Measurements from ENCODE around the gene RNF149. TPM values are rescaled to one million over a fixed set of nuclear protein-coding genes. Genes with fewer than 3 reads are reported as not detected.

Gene RNF149
- total RNA-seq, 1 experiment from 2014 or later: 96.8 TPM

- H3K27ac Mint-ChIP-seq (ENCODE audit: unreplicated experiment): no peak overlapping the region
- Histone ChIP-seq H3K36me3 (ENCODE audit: control insufficient read depth, insufficient read depth, low read length) (peaks cover 4% of the 10 kb centered on the region), H3K4me3 (ENCODE audit: low read depth, low read length) (no peak overlapping the region), H3K9me3 (no peaks in the 10 kb centered on the region), H3K27me3 (replicated peaks; ENCODE audit: control insufficient read depth, insufficient read depth, low read length) (no peaks in the 10 kb centered on the region), H3K4me1 (peaks cover 29% of the 10 kb centered on the region)
- H3K36me3 Mint-ChIP-seq (ENCODE audit: insufficient read depth, unreplicated experiment): peaks cover 65% of the 10 kb centered on the region
- no peaks in the 10 kb centered on the region for H3K9me3 Mint-ChIP-seq (ENCODE audit: unreplicated experiment)
- no peak overlapping the region for H3K4me3 Mint-ChIP-seq (ENCODE audit: unreplicated experiment)
- ChIA-PET POLR2A (interaction anchor here (0.7 kb wide), 1 partner anchor 12 kb away, joined by 3 read pairs; no protein-coding TSS in a partner anchor), CTCF (interaction anchor here (0.6 kb wide), 1 partner anchor 107 kb away, joined by 3 read pairs; no protein-coding TSS in a partner anchor)
- H3K27me3 Mint-ChIP-seq (ENCODE audit: insufficient read depth, unreplicated experiment): no peaks in the 10 kb centered on the region
- no peak for DNase-seq
- peaks cover 23% of the 10 kb centered on the region for H3K4me1 Mint-ChIP-seq (ENCODE audit: low read depth, unreplicated experiment)
- no peak for TF ChIP-seq CTCF (IDR thresholded peaks at IDR 0.05; ENCODE audit: insufficient read depth in 1 of 2, low read depth in 1 of 2, low read length in 1 of 2, severe bottlenecking in 1 of 2, unreplicated experiment in 1 of 2)
- no TSS peak for BruUV-seq (replicated peaks)
- intact Hi-C loops (cut with micrococcal nuclease; ENCODE audit: unreplicated experiment): no loop called here
Observed at GRCh38 chr2:101258804-101259203, 49.7 kb downstream of the RNF149 start.

GRCh38 chr2:101256316-101256715 is 52.2 kb downstream of the RNF149 start:
- intact Hi-C loops (cut with micrococcal nuclease; ENCODE audit: unreplicated experiment): no loop called here
- H3K4me1 ChIP-seq: peaks cover 24% of the 10 kb centered on the region
- Mint-ChIP-seq H3K9me3 (ENCODE audit: unreplicated experiment) (no peaks in the 10 kb centered on the region), H3K27ac (ENCODE audit: unreplicated experiment) (peak overlapping the region; percentile 11), H3K4me1 (ENCODE audit: low read depth, unreplicated experiment) (peaks cover 25% of the 10 kb centered on the region), H3K27me3 (ENCODE audit: insufficient read depth, unreplicated experiment) (no peaks in the 10 kb centered on the region), H3K4me3 (ENCODE audit: unreplicated experiment) (peak overlapping the region; percentile 42), H3K36me3 (ENCODE audit: insufficient read depth, unreplicated experiment) (peaks cover 59% of the 10 kb centered on the region)
- no TSS peak for BruUV-seq (replicated peaks)
- peaks cover 4% of the 10 kb centered on the region for H3K36me3 ChIP-seq (ENCODE audit: control insufficient read depth, insufficient read depth, low read length)
- no peak for TF ChIP-seq CTCF (IDR thresholded peaks at IDR 0.05; ENCODE audit: insufficient read depth in 1 of 2, low read depth in 1 of 2, low read length in 1 of 2, severe bottlenecking in 1 of 2, unreplicated experiment in 1 of 2)
- H3K4me3 ChIP-seq (ENCODE audit: low read depth, low read length): no peak overlapping the region
- POLR2A ChIA-PET: interaction anchor here (1.1 to 1.6 kb wide), 2 partner anchors 11 to 17 kb away, joined by 3 to 6 read pairs; no protein-coding TSS in a partner anchor
- CTCF ChIA-PET: interaction anchor here (1.5 kb wide), 1 partner anchor 11 kb away, joined by 4 read pairs; no protein-coding TSS in a partner anchor
- peak; percentile 62 to 69 for DNase-seq
- no peaks in the 10 kb centered on the region for H3K9me3 ChIP-seq
- no peaks in the 10 kb centered on the region for H3K27me3 ChIP-seq (replicated peaks; ENCODE audit: control insufficient read depth, insufficient read depth, low read length)

GRCh38 chr2:101255501-101255900 is 53.0 kb downstream of the RNF149 start:
- ChIA-PET POLR2A (interaction anchor here (1.6 kb wide), 1 partner anchor 12 kb away, joined by 6 read pairs; no protein-coding TSS in a partner anchor), CTCF (interaction anchor here (1.5 kb wide), 1 partner anchor 12 kb away, joined by 4 read pairs; no protein-coding TSS in a partner anchor)
- peaks cover 4% of the 10 kb centered on the region for H3K36me3 ChIP-seq (ENCODE audit: control insufficient read depth, insufficient read depth, low read length)
- TF ChIP-seq CTCF (IDR thresholded peaks at IDR 0.05; ENCODE audit: insufficient read depth in 1 of 2, low read depth in 1 of 2, low read length in 1 of 2, severe bottlenecking in 1 of 2, unreplicated experiment in 1 of 2): no peak
- Mint-ChIP-seq H3K27me3 (ENCODE audit: insufficient read depth, unreplicated experiment) (no peaks in the 10 kb centered on the region), H3K27ac (ENCODE audit: unreplicated experiment) (peak overlapping the region; percentile 11), H3K36me3 (ENCODE audit: insufficient read depth, unreplicated experiment) (peaks cover 54% of the 10 kb centered on the region), H3K4me1 (ENCODE audit: low read depth, unreplicated experiment) (peaks cover 31% of the 10 kb centered on the region), H3K4me3 (ENCODE audit: unreplicated experiment) (peak overlapping the region; percentile 42), H3K9me3 (ENCODE audit: unreplicated experiment) (no peaks in the 10 kb centered on the region)
- no peak for DNase-seq
- H3K4me1 ChIP-seq: peaks cover 24% of the 10 kb centered on the region
- no peaks in the 10 kb centered on the region for H3K27me3 ChIP-seq (replicated peaks; ENCODE audit: control insufficient read depth, insufficient read depth, low read length)
- BruUV-seq (replicated peaks): no TSS peak
- H3K9me3 ChIP-seq: no peaks in the 10 kb centered on the region
- intact Hi-C loops (cut with micrococcal nuclease; ENCODE audit: unreplicated experiment): no loop called here
- no peak overlapping the region for H3K4me3 ChIP-seq (ENCODE audit: low read depth, low read length)
